ENCODE measurements around the gene TPST2.

- no peak for TF ChIP-seq POLR2A (IDR thresholded peaks at IDR 0.05; ENCODE audit: low read depth, low read length)
- TF ChIP-seq POLR2AphosphoS5 (IDR thresholded peaks at IDR 0.05; ENCODE audit: low read depth, low read length), result no peak
- no peak for TF ChIP-seq TAF1 (IDR thresholded peaks at IDR 0.05; ENCODE audit: low read depth, low read length)
- no peak for TF ChIP-seq POU2F2 (IDR thresholded peaks at IDR 0.05; ENCODE audit: low read depth, low read length)
Measured at GRCh38 chr22:26527167-26527566, 62.8 kb downstream of the TPST2 start.
